ENCODE data around the gene ECT2L. TPM values are rescaled to one million over a fixed set of nuclear protein-coding genes. Genes with fewer than 3 reads are reported as not detected.
A peak's percentile ranks its signal among the peaks of the same experiment; 100 is the strongest.

ECT2L gene
- total RNA-seq, 1 donor from 2014 or later = 2.7 TPM

- Mint-ChIP-seq H3K27me3 (ENCODE audit: unreplicated experiment) (peaks cover 4% of the 10 kb centered on the region), H3K4me1 (ENCODE audit: low read depth, unreplicated experiment) (peaks cover 3% of the 10 kb centered on the region), H3K36me3 (ENCODE audit: unreplicated experiment) (no peaks in the 10 kb centered on the region), H3K4me3 (ENCODE audit: unreplicated experiment) (no peak overlapping the region), H3K9me3 (ENCODE audit: unreplicated experiment) (peaks cover 5% of the 10 kb centered on the region), H3K27ac (ENCODE audit: unreplicated experiment) (no peak overlapping the region)
- no peak for DNase-seq
- no peak for TF ChIP-seq CTCF (IDR thresholded peaks at IDR 0.05; ENCODE audit: partially characterized antibody, unreplicated experiment)
These were observed 26.7 kb upstream of the ECT2L start for GRCh38 chr6:138769102-138769676.

- Mint-ChIP-seq H3K27me3 (ENCODE audit: unreplicated experiment) (peaks cover 4% of the 10 kb centered on the region), H3K36me3 (ENCODE audit: unreplicated experiment) (no peaks in the 10 kb centered on the region), H3K4me1 (ENCODE audit: low read depth, unreplicated experiment) (peaks cover 3% of the 10 kb centered on the region), H3K27ac (ENCODE audit: unreplicated experiment) (peak overlapping the region; percentile 100), H3K4me3 (ENCODE audit: unreplicated experiment) (peak overlapping the region; percentile 99), H3K9me3 (ENCODE audit: unreplicated experiment) (peaks cover 5% of the 10 kb centered on the region)
- DNase-seq = no peak
- no peak for TF ChIP-seq CTCF (IDR thresholded peaks at IDR 0.05; ENCODE audit: partially characterized antibody, unreplicated experiment)
These were observed 23.2 kb upstream of the ECT2L start for GRCh38 chr6:138772596-138773176.

- Mint-ChIP-seq H3K4me1 (ENCODE audit: low read depth, unreplicated experiment) (peaks cover 3% of the 10 kb centered on the region), H3K27me3 (ENCODE audit: unreplicated experiment) (peaks cover 4% of the 10 kb centered on the region), H3K36me3 (ENCODE audit: unreplicated experiment) (no peaks in the 10 kb centered on the region), H3K4me3 (ENCODE audit: unreplicated experiment) (peak within 1 kb of the TSS; percentile 99), H3K27ac (ENCODE audit: unreplicated experiment) (peak within 1 kb of the TSS; percentile 100), H3K9me3 (ENCODE audit: unreplicated experiment) (peaks cover 6% of the 10 kb centered on the region)
- TF ChIP-seq CTCF (IDR thresholded peaks at IDR 0.05; ENCODE audit: partially characterized antibody, unreplicated experiment) = no peak
- peak; percentile 86 for DNase-seq
These were observed 22.5 kb upstream of the ECT2L start, which contains the start of gene CCDC28A for GRCh38 chr6:138773177-138774091. Gene CCDC28A, plus strand, starts transcription at chr6:138773769. Its CDS starts 2,352 bp downstream, at chr6:138776121.

GRCh38 chr6:138774370-138774769 lies 21.5 kb upstream of the ECT2L start:
- H3K9me3 Mint-ChIP-seq (ENCODE audit: unreplicated experiment) = peaks cover 7% of the 10 kb centered on the region
- peak overlapping the region; percentile 100 for H3K27ac Mint-ChIP-seq (ENCODE audit: unreplicated experiment)
- peaks cover 3% of the 10 kb centered on the region for H3K4me1 Mint-ChIP-seq (ENCODE audit: low read depth, unreplicated experiment)
- peak overlapping the region; percentile 99 for H3K4me3 Mint-ChIP-seq (ENCODE audit: unreplicated experiment)
- DNase-seq = no peak
- no peaks in the 10 kb centered on the region for H3K36me3 Mint-ChIP-seq (ENCODE audit: unreplicated experiment)
- no peak for TF ChIP-seq CTCF (IDR thresholded peaks at IDR 0.05; ENCODE audit: partially characterized antibody, unreplicated experiment)
- peaks cover 4% of the 10 kb centered on the region for H3K27me3 Mint-ChIP-seq (ENCODE audit: unreplicated experiment)

Data from glutamatergic neuron (in vitro differentiated cells).